22Rv1 (cell line): ENCODE measurements around the gene DFFB.

Source experiments
- CTCF ChIP-seq: fragments of 450-650 bp; IDR thresholded peaks from 2 replicates; pipeline ENCODE4 v1.5.1; 2017; ENCODE audit warnings: mild to moderate bottlenecking
- ZFX ChIP-seq: fragments of 450-650 bp; IDR thresholded peaks from 2 replicates; pipeline ENCODE4 v1.6.1; 2017; ENCODE audit warnings: antibody characterized with exemption, borderline replicate concordance

DNA sequence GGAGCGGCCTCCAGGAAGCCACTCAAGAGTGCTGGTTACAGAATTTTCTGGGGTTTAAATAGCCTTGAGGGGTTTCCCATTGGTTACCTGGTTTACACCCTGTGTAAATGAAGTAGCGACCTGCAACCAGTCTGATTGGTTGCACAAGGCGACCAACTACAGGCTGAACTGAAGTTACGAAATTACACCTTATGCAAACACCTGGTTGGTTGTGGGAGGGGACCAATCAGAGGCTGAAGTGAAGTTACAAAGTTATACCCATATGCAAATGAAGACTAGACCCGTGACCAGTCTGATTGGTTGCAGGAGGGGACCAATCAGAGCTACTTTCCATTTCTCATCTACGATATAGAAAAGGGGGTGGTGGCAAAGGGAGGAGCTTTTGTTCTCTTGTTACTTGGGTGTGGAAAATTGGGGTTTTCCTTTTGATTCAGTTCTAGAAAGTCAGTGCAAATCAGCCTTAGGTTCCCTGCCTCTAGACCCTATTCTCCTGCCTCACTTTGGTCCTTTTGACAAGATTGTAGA lies 65.0 kb downstream of the DFFB start:
- no peak for TF ChIP-seq CTCF
- no peak for TF ChIP-seq ZFX
